ENCODE measurements around the gene DGKI. TPM values are rescaled to one million over a fixed set of nuclear protein-coding genes. Genes with fewer than 3 reads are reported as not detected.

Gene DGKI
- total RNA-seq, 1 experiment from 2014 or later, result 0.39 TPM

DNA sequence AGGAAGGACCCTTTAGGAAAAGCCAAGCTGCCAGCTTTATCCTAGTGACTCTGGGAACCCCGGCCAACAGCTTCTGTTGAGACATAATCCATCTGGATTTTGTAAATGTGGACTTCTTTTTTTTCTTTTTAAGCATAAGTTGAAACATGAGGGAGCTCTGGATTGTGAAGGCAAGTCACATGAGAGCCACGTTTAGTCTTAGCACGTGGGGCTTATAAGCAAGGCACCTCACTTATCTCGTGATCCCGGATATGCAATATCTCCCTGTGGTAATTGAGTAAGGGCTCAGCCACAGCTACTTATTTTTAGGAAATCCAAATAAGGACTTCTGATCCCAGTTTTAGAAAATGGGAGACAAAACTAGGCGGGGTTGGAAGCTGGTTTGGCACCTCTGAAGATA is 392.0 kb downstream of the DGKI start:
- ChIA-PET POLR2A (ENCODE audit: low non-redundant PET) (no interaction called here), CTCF (no interaction called here)
- Histone ChIP-seq H3K4me3 (ENCODE audit: low read depth, low read length, poor library complexity, severe bottlenecking) (no peak overlapping the region), H3K27me3 (replicated peaks; ENCODE audit: insufficient read depth, low read depth, low read length, poor library complexity) (no peaks in the 10 kb centered on the region), H3K4me1 (ENCODE audit: insufficient read depth, low read length, poor library complexity, severe bottlenecking) (no peaks in the 10 kb centered on the region), H3K9me3 (ENCODE audit: low read depth, low read length, poor library complexity, severe bottlenecking) (no peaks in the 10 kb centered on the region), H3K27ac (ENCODE audit: low read depth, low read length, poor library complexity, severe bottlenecking) (no peak overlapping the region), H3K36me3 (ENCODE audit: insufficient read depth, low read length, poor library complexity, severe bottlenecking) (no peaks in the 10 kb centered on the region)
- no TSS peak for BruUV-seq (replicated peaks)
- intact Hi-C loops (cut with micrococcal nuclease; ENCODE audit: unreplicated experiment), result loop anchor here (1.0 to 10.0 kb wide), 3 partner anchors 133 to 580 kb away; no protein-coding TSS in a partner anchor
- no peak for TF ChIP-seq EZH2 (IDR thresholded peaks at IDR 0.05; ENCODE audit: borderline replicate concordance, low read depth, low read length, poor library complexity, severe bottlenecking)
- TF ChIP-seq, protein P1, sequence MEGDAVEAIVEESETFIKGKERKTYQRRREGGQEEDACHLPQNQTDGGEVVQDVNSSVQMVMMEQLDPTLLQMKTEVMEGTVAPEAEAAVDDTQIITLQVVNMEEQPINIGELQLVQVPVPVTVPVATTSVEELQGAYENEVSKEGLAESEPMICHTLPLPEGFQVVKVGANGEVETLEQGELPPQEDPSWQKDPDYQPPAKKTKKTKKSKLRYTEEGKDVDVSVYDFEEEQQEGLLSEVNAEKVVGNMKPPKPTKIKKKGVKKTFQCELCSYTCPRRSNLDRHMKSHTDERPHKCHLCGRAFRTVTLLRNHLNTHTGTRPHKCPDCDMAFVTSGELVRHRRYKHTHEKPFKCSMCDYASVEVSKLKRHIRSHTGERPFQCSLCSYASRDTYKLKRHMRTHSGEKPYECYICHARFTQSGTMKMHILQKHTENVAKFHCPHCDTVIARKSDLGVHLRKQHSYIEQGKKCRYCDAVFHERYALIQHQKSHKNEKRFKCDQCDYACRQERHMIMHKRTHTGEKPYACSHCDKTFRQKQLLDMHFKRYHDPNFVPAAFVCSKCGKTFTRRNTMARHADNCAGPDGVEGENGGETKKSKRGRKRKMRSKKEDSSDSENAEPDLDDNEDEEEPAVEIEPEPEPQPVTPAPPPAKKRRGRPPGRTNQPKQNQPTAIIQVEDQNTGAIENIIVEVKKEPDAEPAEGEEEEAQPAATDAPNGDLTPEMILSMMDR (conservative IDR thresholded peaks at IDR 0.05; ENCODE audit: low read depth, low read length), result no peak
- no peak for DNase-seq (ENCODE audit: low spot score)

DNA sequence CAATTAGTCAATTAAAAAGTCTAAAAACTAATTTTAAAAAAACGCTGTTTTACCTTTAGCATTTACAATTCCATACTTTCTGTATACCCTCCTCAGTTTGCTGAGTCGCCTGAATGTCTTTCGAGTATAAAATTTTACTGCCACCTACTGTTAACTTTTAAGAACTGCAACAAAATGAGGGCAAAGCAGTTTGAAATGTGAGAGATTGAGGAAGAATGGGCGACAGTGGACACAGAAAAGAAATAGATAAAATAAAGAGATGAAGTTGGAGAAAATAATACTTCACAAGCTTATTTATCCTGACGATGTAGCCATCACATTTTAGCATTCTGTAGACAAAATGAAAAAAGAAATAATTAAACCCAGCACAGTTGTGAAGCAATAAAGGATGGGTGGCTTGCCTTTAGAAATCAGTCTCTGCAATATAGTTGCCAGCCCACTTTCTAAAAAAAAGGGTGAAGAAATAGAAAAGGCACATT is 392.5 kb downstream of the DGKI start:
- ChIA-PET CTCF (no interaction called here), POLR2A (ENCODE audit: low non-redundant PET) (no interaction called here)
- DNase-seq (ENCODE audit: low spot score), result peak; percentile 59
- Histone ChIP-seq H3K4me1 (ENCODE audit: insufficient read depth, low read length, poor library complexity, severe bottlenecking) (no peaks in the 10 kb centered on the region), H3K36me3 (ENCODE audit: insufficient read depth, low read length, poor library complexity, severe bottlenecking) (no peaks in the 10 kb centered on the region), H3K4me3 (ENCODE audit: low read depth, low read length, poor library complexity, severe bottlenecking) (no peak overlapping the region), H3K27ac (ENCODE audit: low read depth, low read length, poor library complexity, severe bottlenecking) (no peak overlapping the region), H3K27me3 (replicated peaks; ENCODE audit: insufficient read depth, low read depth, low read length, poor library complexity) (peaks cover under 1% of the 10 kb centered on the region), H3K9me3 (ENCODE audit: low read depth, low read length, poor library complexity, severe bottlenecking) (no peaks in the 10 kb centered on the region)
- BruUV-seq (replicated peaks), result no TSS peak
- intact Hi-C loops (cut with micrococcal nuclease; ENCODE audit: unreplicated experiment), result loop anchor here (1.0 to 10.0 kb wide), 3 partner anchors 133 to 579 kb away; no protein-coding TSS in a partner anchor
- TF ChIP-seq, protein P1 (conservative IDR thresholded peaks at IDR 0.05; ENCODE audit: low read depth, low read length), result peak; percentile 79
- no peak for TF ChIP-seq EZH2 (IDR thresholded peaks at IDR 0.05; ENCODE audit: borderline replicate concordance, low read depth, low read length, poor library complexity, severe bottlenecking)

DNA sequence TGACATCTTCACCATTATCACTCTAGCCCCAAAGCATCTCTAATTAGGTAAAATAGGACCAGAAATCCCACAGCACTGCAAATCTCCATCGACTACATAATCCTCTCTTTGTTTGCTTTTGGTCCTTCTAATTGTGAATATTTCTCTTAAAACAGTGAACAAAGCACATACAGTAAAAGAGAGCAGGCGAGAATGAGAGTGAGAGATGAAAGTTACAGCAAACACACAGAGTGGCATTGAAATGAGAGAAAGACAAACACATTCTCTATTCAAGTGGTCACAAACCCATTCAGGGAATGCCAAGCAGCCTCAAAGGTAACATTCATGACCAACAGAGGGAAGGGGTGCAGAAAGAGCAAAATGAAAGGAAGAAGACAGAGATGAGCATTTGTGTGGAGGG is 393.4 kb downstream of the DGKI start:
- H3K9me3 ChIP-seq (ENCODE audit: low read depth, low read length, poor library complexity, severe bottlenecking), result no peaks in the 10 kb centered on the region
- H3K36me3 ChIP-seq (ENCODE audit: insufficient read depth, low read length, poor library complexity, severe bottlenecking), result no peaks in the 10 kb centered on the region
- H3K27me3 ChIP-seq (replicated peaks; ENCODE audit: insufficient read depth, low read depth, low read length, poor library complexity), result peaks cover 4% of the 10 kb centered on the region
- no TSS peak for BruUV-seq (replicated peaks)
- ChIA-PET POLR2A (ENCODE audit: low non-redundant PET) (no interaction called here), CTCF (no interaction called here)
- H3K4me3 ChIP-seq (ENCODE audit: low read depth, low read length, poor library complexity, severe bottlenecking), result no peak overlapping the region
- no peak overlapping the region for H3K27ac ChIP-seq (ENCODE audit: low read depth, low read length, poor library complexity, severe bottlenecking)
- intact Hi-C loops (cut with micrococcal nuclease; ENCODE audit: unreplicated experiment), result loop anchor here (5.0 to 10.0 kb wide), 2 partner anchors 134 to 579 kb away; no protein-coding TSS in a partner anchor
- H3K4me1 ChIP-seq (ENCODE audit: insufficient read depth, low read length, poor library complexity, severe bottlenecking), result no peaks in the 10 kb centered on the region
- DNase-seq (ENCODE audit: low spot score), result no peak
- TF ChIP-seq EZH2 (IDR thresholded peaks at IDR 0.05; ENCODE audit: borderline replicate concordance, low read depth, low read length, poor library complexity, severe bottlenecking), result no peak
- TF ChIP-seq, protein P1 (conservative IDR thresholded peaks at IDR 0.05; ENCODE audit: low read depth, low read length), result no peak
